Upper lobe of left lung (tissue), 4 donors: Measurements from ENCODE around the gene TMEM165.

Source experiments
- POLR2AphosphoS5 ChIP-seq, 2 donors: sonication (generic); formaldehyde crosslinking; IDR thresholded peaks; one replicate each; pipeline ENCODE4 v1.5.1; 2017; ENCODE audit warnings: antibody characterized with exemption in 2 of 2
- TF ChIP-seq, protein P1 (sequence below), 6 experiments: fragments of 450-650 bp in 4 of 6; fragments of 200-600 bp in 2 of 6; sonication (generic) in 2 of 6; IDR thresholded peaks; one replicate each; pipeline ENCODE4 v1.5.1; 2016 to 2019; ENCODE audit warnings: antibody characterized with exemption in 6 of 6

- TF ChIP-seq, protein P1, sequence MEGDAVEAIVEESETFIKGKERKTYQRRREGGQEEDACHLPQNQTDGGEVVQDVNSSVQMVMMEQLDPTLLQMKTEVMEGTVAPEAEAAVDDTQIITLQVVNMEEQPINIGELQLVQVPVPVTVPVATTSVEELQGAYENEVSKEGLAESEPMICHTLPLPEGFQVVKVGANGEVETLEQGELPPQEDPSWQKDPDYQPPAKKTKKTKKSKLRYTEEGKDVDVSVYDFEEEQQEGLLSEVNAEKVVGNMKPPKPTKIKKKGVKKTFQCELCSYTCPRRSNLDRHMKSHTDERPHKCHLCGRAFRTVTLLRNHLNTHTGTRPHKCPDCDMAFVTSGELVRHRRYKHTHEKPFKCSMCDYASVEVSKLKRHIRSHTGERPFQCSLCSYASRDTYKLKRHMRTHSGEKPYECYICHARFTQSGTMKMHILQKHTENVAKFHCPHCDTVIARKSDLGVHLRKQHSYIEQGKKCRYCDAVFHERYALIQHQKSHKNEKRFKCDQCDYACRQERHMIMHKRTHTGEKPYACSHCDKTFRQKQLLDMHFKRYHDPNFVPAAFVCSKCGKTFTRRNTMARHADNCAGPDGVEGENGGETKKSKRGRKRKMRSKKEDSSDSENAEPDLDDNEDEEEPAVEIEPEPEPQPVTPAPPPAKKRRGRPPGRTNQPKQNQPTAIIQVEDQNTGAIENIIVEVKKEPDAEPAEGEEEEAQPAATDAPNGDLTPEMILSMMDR (IDR thresholded peaks at IDR 0.05), result no peak
- peak in 1 of 2 donors; percentile 25 for TF ChIP-seq POLR2AphosphoS5 (IDR thresholded peaks at IDR 0.05)
These were observed 760 bp downstream of the TMEM165 start for GRCh38 chr4:55396308-55397125.
